ENCODE results near the gene DMRT1. TPM values are rescaled to one million over a fixed set of nuclear protein-coding genes. Genes with fewer than 3 reads are reported as not detected.

Gene DMRT1
- total RNA-seq, 2 donors from 2014 or later, result not detected

GRCh38 chr9:935348-935965 is 94.0 kb downstream of the DMRT1 start:
- WGBS, 2 experiments (ENCODE audit: insufficient coverage in 1 of 2, insufficient read length in 1 of 2), result 90 to 94% methylated on average over 8 to 10 of the region's 10 CpGs
- Mint-ChIP-seq H3K27me3 (ENCODE audit: insufficient read depth) (peaks cover 4% of the 10 kb centered on the region), H3K27ac (no peak overlapping the region), H3K9me3 (peaks cover 19% of the 10 kb centered on the region), H3K4me1 (no peaks in the 10 kb centered on the region), H3K36me3 (ENCODE audit: low read depth) (no peaks in the 10 kb centered on the region), H3K4me3 (no peak overlapping the region)
- peaks cover 4% of the 10 kb centered on the region for H3K27me3 ChIP-seq (ENCODE audit: control insufficient read depth, insufficient read depth, low read length, poor library complexity, severe bottlenecking)
- TF ChIP-seq CTCF (conservative IDR thresholded peaks at IDR 0.05), result no peak
- no peak overlapping the region for H3K4me3 ChIP-seq (ENCODE audit: low read length)
- H3K4me1 ChIP-seq (ENCODE audit: control insufficient read depth, insufficient read depth, low read length), result no peaks in the 10 kb centered on the region
- no peak overlapping the region for H3K27ac ChIP-seq (ENCODE audit: low read depth, low read length)
- no peaks in the 10 kb centered on the region for H3K9me3 ChIP-seq (ENCODE audit: control insufficient read depth, low read length)
- no peaks in the 10 kb centered on the region for H3K36me3 ChIP-seq (ENCODE audit: control insufficient read depth, insufficient read depth, low read length)
- no peak for DNase-seq
- no peak overlapping the region for H3K9ac ChIP-seq (ENCODE audit: extremely low read depth, low read length, poor library complexity, severe bottlenecking)

GRCh38 chr9:942805-943580 is 101.5 kb downstream of the DMRT1 start:
- H3K27ac Mint-ChIP-seq, result no peak overlapping the region
- no peaks in the 10 kb centered on the region for H3K27me3 ChIP-seq (ENCODE audit: control insufficient read depth, insufficient read depth, low read length, poor library complexity, severe bottlenecking)
- peak; percentile 70 for DNase-seq
- H3K27me3 Mint-ChIP-seq (ENCODE audit: insufficient read depth), result peaks cover 7% of the 10 kb centered on the region
- 73 to 96% methylated on average over 3 to 6 of the region's 6 CpGs for WGBS, 2 experiments (ENCODE audit: insufficient coverage in 1 of 2, insufficient read length in 1 of 2)
- H3K36me3 ChIP-seq (ENCODE audit: control insufficient read depth, insufficient read depth, low read length), result no peaks in the 10 kb centered on the region
- H3K9me3 ChIP-seq (ENCODE audit: control insufficient read depth, low read length), result no peaks in the 10 kb centered on the region
- H3K27ac ChIP-seq (ENCODE audit: low read depth, low read length), result no peak overlapping the region
- peaks cover 9% of the 10 kb centered on the region for H3K4me1 Mint-ChIP-seq
- H3K36me3 Mint-ChIP-seq (ENCODE audit: low read depth), result no peaks in the 10 kb centered on the region
- H3K9ac ChIP-seq (ENCODE audit: extremely low read depth, low read length, poor library complexity, severe bottlenecking), result no peak overlapping the region
- no peak for TF ChIP-seq CTCF (conservative IDR thresholded peaks at IDR 0.05)
- no peaks in the 10 kb centered on the region for H3K4me1 ChIP-seq (ENCODE audit: control insufficient read depth, insufficient read depth, low read length)
- H3K4me3 Mint-ChIP-seq, result no peak overlapping the region
- peaks cover 18% of the 10 kb centered on the region for H3K9me3 Mint-ChIP-seq
- H3K4me3 ChIP-seq (ENCODE audit: low read length), result no peak overlapping the region

- Mint-ChIP-seq H3K27me3 (ENCODE audit: insufficient read depth) (peaks cover 5% of the 10 kb centered on the region), H3K27ac (no peak overlapping the region), H3K36me3 (ENCODE audit: low read depth) (no peaks in the 10 kb centered on the region), H3K9me3 (no peaks in the 10 kb centered on the region), H3K4me1 (peaks cover 6% of the 10 kb centered on the region), H3K4me3 (no peak overlapping the region)
- Histone ChIP-seq H3K4me1 (ENCODE audit: control insufficient read depth, insufficient read depth, low read length) (no peaks in the 10 kb centered on the region), H3K9ac (ENCODE audit: extremely low read depth, low read length, poor library complexity, severe bottlenecking) (no peak overlapping the region), H3K4me3 (ENCODE audit: low read length) (no peak overlapping the region), H3K27me3 (ENCODE audit: control insufficient read depth, insufficient read depth, low read length, poor library complexity, severe bottlenecking) (no peaks in the 10 kb centered on the region), H3K9me3 (ENCODE audit: control insufficient read depth, low read length) (no peaks in the 10 kb centered on the region), H3K27ac (ENCODE audit: low read depth, low read length) (no peak overlapping the region), H3K36me3 (ENCODE audit: control insufficient read depth, insufficient read depth, low read length) (no peaks in the 10 kb centered on the region)
- 76% methylated on average over 3 of the region's 3 CpGs; no CpG with 5 or more reads in 1 of the 2 experiments for WGBS, 2 experiments (ENCODE audit: insufficient coverage in 1 of 2, insufficient read length in 1 of 2)
- no peak for DNase-seq
- TF ChIP-seq CTCF (conservative IDR thresholded peaks at IDR 0.05), result no peak
Observed at GRCh38 chr9:947985-948384, 106.5 kb downstream of the DMRT1 start.

Measured in endodermal cell (in vitro differentiated cells).